Loucy (cell line): ENCODE results near the gene NEDD4L.

Experiments
- EZH2phosphoT487 ChIP-seq: fragments of 200-600 bp; IDR thresholded peaks from 2 replicates; pipeline ENCODE4 v1.6.1; 2018; ENCODE audit warnings: antibody characterized with exemption, mild to moderate bottlenecking, moderate library complexity, borderline replicate concordance
- TF ChIP-seq, protein P1 (sequence below): fragments of 200-600 bp; sonication (generic); conservative IDR thresholded peaks from 2 replicates; pipeline ENCODE4 v1.5.1; 2014; ENCODE audit warnings: mild to moderate bottlenecking, antibody characterized with exemption, low read length

DNA sequence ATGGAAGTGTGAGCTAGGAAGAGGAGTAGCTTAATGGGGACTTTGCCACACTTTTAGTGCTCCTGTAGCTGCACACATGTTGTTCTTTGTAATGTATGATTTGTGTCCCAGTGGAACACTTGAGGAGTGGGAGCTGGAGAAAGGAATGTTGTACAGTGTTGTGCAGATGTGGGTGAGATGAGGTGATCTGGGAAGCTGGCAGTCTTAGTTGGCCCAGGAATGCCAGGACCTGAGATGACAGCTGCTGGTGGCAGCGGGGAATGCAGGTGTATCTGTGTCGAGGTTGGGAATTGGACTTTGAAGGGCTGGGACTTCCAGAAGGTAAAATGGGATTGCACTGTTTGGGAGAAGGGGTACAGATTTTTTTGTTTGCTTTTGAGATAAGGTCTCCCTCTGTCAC, 23.6 kb downstream of the NEDD4L start:
- TF ChIP-seq, protein P1, sequence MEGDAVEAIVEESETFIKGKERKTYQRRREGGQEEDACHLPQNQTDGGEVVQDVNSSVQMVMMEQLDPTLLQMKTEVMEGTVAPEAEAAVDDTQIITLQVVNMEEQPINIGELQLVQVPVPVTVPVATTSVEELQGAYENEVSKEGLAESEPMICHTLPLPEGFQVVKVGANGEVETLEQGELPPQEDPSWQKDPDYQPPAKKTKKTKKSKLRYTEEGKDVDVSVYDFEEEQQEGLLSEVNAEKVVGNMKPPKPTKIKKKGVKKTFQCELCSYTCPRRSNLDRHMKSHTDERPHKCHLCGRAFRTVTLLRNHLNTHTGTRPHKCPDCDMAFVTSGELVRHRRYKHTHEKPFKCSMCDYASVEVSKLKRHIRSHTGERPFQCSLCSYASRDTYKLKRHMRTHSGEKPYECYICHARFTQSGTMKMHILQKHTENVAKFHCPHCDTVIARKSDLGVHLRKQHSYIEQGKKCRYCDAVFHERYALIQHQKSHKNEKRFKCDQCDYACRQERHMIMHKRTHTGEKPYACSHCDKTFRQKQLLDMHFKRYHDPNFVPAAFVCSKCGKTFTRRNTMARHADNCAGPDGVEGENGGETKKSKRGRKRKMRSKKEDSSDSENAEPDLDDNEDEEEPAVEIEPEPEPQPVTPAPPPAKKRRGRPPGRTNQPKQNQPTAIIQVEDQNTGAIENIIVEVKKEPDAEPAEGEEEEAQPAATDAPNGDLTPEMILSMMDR, result no peak
- TF ChIP-seq EZH2phosphoT487, result no peak
